Neural cell (in vitro differentiated cells): ENCODE results near the gene CDK8. TPM values are rescaled to one million over a fixed set of nuclear protein-coding genes. Genes with fewer than 3 reads are reported as not detected.
"Not testable (repeated sequence)": the region's sequence is repeated elsewhere in the genome, so short reads cannot be mapped to it uniquely, and the experiment has no call there.

Experiments
- H2AFZ ChIP-seq: fragments of 200-600, 300-800 bp; sonication (generic), shearing (Covaris generic); 2 replicates; pipeline ENCODE4 v1.6.0; 2014; ENCODE audit warnings: low read depth, mild to moderate bottlenecking, antibody characterized with exemption, low read length, moderate library complexity
- H3F3A ChIP-seq: fragments of 200-600 bp; shearing (Covaris generic); 2 replicates; pipeline ENCODE4 v1.6.1; 2016; ENCODE audit warnings: mild to moderate bottlenecking, moderate library complexity, mixed read lengths, antibody characterized with exemption, low read length; ENCODE audit not compliant: insufficient read depth, poor library complexity, severe bottlenecking
- H3K27ac ChIP-seq: fragments of 200-600, 300-800 bp; sonication (generic), shearing (Covaris generic); 2 replicates; pipeline ENCODE4 v1.5.1; 2014; ENCODE audit warnings: mild to moderate bottlenecking, low read length, moderate library complexity
- H3K27me3 ChIP-seq: fragments of 300-800, 200-600 bp; sonication (generic), shearing (Covaris generic); 2 replicates; pipeline ENCODE4 v1.6.0; 2014; ENCODE audit warnings: mild to moderate bottlenecking, low read depth, low read length, moderate library complexity; ENCODE audit not compliant: insufficient read depth
- H3K36me3 ChIP-seq: fragments of 300-800, 200-600 bp; sonication (generic), shearing (Covaris generic); 2 replicates; pipeline ENCODE4 v1.5.1; 2014; ENCODE audit warnings: mild to moderate bottlenecking, antibody characterized with exemption, low read length, moderate library complexity; ENCODE audit not compliant: insufficient read depth
- H3K4me2 ChIP-seq: fragments of 300-800, 200-600 bp; sonication (generic), shearing (Covaris generic); 2 replicates; pipeline ENCODE4 v1.6.0; 2014; ENCODE audit warnings: mild to moderate bottlenecking, low read length
- H3K4me3 ChIP-seq: fragments of 300-800, 200-600 bp; sonication (generic), shearing (Covaris generic); 2 replicates; pipeline ENCODE4 v1.5.1; 2014; ENCODE audit warnings: mild to moderate bottlenecking, low read length, moderate library complexity
- H3K79me2 ChIP-seq: fragments of 200-600 bp; shearing (Covaris generic); replicated peaks from 2 replicates; pipeline ENCODE4 v1.6.0; 2014; ENCODE audit warnings: mild to moderate bottlenecking, low read length, moderate library complexity; ENCODE audit not compliant: insufficient read depth
- H3K9ac ChIP-seq: fragments of 300-800, 200-600 bp; sonication (generic), shearing (Covaris generic); 2 replicates; pipeline ENCODE4 v1.6.1; 2016; ENCODE audit warnings: mild to moderate bottlenecking, low read length, mixed read lengths
- H3K9me2 ChIP-seq: fragments of 200-600 bp; shearing (Covaris generic); 2 replicates; pipeline ENCODE4 v1.6.1; 2016; ENCODE audit warnings: mild to moderate bottlenecking, low read length, mixed read lengths; ENCODE audit not compliant: insufficient read depth
- H3K9me3 ChIP-seq: fragments of 200-600, 300-800 bp; sonication (generic), shearing (Covaris generic); 2 replicates; pipeline ENCODE4 v1.6.1; 2016; ENCODE audit warnings: mild to moderate bottlenecking, mixed run types, low read length, moderate library complexity, mixed read lengths
- H4K20me1 ChIP-seq: fragments of 200-600 bp; shearing (Covaris generic); 2 replicates; pipeline ENCODE4 v1.6.1; 2016; ENCODE audit warnings: mild to moderate bottlenecking, mixed run types; ENCODE audit not compliant: insufficient read depth
- EP300 ChIP-seq: fragments of 450-650 bp; conservative IDR thresholded peaks from 2 replicates; pipeline ENCODE4 v1.6.1; 2014; ENCODE audit warnings: antibody characterized with exemption, mild to moderate bottlenecking, moderate library complexity; ENCODE audit not compliant: poor library complexity, severe bottlenecking
- EZH2 ChIP-seq: fragments of 200-600, 300-800 bp; shearing (Covaris generic), sonication (generic); IDR thresholded peaks from 2 replicates; pipeline ENCODE4 v1.6.1; 2014; ENCODE audit warnings: antibody characterized with exemption, low read length, borderline replicate concordance, mild to moderate bottlenecking; ENCODE audit not compliant: insufficient read depth, poor library complexity, severe bottlenecking
- MXI1 ChIP-seq: fragments of 450-650 bp; conservative IDR thresholded peaks from 2 replicates; pipeline ENCODE4 v1.6.1; 2014; ENCODE audit warnings: antibody characterized with exemption, mild to moderate bottlenecking; ENCODE audit not compliant: poor library complexity, severe bottlenecking
- RAD21 ChIP-seq: fragments of 450-650 bp; conservative IDR thresholded peaks from 2 replicates; pipeline ENCODE4 v1.6.1; 2014; ENCODE audit warnings: antibody characterized with exemption, mild to moderate bottlenecking, moderate library complexity
- REST ChIP-seq: IDR thresholded peaks from 2 replicates; pipeline ENCODE4 v1.6.1; 2012; ENCODE audit warnings: borderline replicate concordance
- SMC3 ChIP-seq: fragments of 450-650 bp; conservative IDR thresholded peaks from 2 replicates; pipeline ENCODE4 v1.6.1; 2014; ENCODE audit warnings: antibody characterized with exemption, mild to moderate bottlenecking, moderate library complexity; ENCODE audit not compliant: poor library complexity
- TAF1 ChIP-seq: IDR thresholded peaks from 2 replicates; pipeline ENCODE4 v1.6.1; 2012; ENCODE audit warnings: low read depth
- polyA plus RNA-seq: library from polyadenylated mRNA; depleted of rRNA; stranded (reverse); fragments of >200 nt; gene quantifications from 2 replicates; pipeline ENCODE4 v1.2.3, GENCODE V29; 2014

CDK8 gene
- polyA plus RNA-seq, 1 donor from 2014 or later, result 58.9 TPM

- no peak overlapping the region for H3K9ac ChIP-seq
- H3K9me2 ChIP-seq, result no peaks in the 10 kb centered on the region
- H3K27me3 ChIP-seq, result no peaks in the 10 kb centered on the region
- no peak overlapping the region for H3K4me2 ChIP-seq
- TF ChIP-seq EZH2, result no peak
- TF ChIP-seq EP300, result no peak
- no peaks in the 10 kb centered on the region for H4K20me1 ChIP-seq
- peaks cover 35% of the 10 kb centered on the region for H3K79me2 ChIP-seq
- no peaks in the 10 kb centered on the region for H3F3A ChIP-seq
- H3K4me3 ChIP-seq, result no peak overlapping the region
- H3K36me3 ChIP-seq, result no peaks in the 10 kb centered on the region
- H2AFZ ChIP-seq, result no peak overlapping the region
- H3K9me3 ChIP-seq, result no peaks in the 10 kb centered on the region
- H3K27ac ChIP-seq, result no peak overlapping the region
These were observed 54.9 kb downstream of the CDK8 start for GRCh38 chr13:26308836-26309235.

GRCh38 chr13:26310003-26310402 lies 56.1 kb downstream of the CDK8 start:
- Histone ChIP-seq H3K27me3 (no peaks in the 10 kb centered on the region), H4K20me1 (no peaks in the 10 kb centered on the region), H3K9me3 (no peaks in the 10 kb centered on the region), H3K79me2 (peaks cover 28% of the 10 kb centered on the region), H3K4me2 (no peak overlapping the region), H3K4me3 (no peak overlapping the region), H3K27ac (no peak overlapping the region), H3K36me3 (no peaks in the 10 kb centered on the region), H3K9ac (no peak overlapping the region), H2AFZ (no peak overlapping the region), H3K9me2 (no peaks in the 10 kb centered on the region), H3F3A (no peaks in the 10 kb centered on the region)
- TF ChIP-seq TAF1 (no peak), REST (no peak)

GRCh38 chr13:26310470-26310869 lies 56.5 kb downstream of the CDK8 start:
- no peak overlapping the region for H3K9ac ChIP-seq
- H3F3A ChIP-seq, result no peaks in the 10 kb centered on the region
- no peaks in the 10 kb centered on the region for H3K9me2 ChIP-seq
- H3K9me3 ChIP-seq, result no peaks in the 10 kb centered on the region
- no peak overlapping the region for H3K4me3 ChIP-seq
- H3K27me3 ChIP-seq, result no peaks in the 10 kb centered on the region
- no peak overlapping the region for H3K4me2 ChIP-seq
- H3K27ac ChIP-seq, result no peak overlapping the region
- no peaks in the 10 kb centered on the region for H4K20me1 ChIP-seq
- no peak overlapping the region for H2AFZ ChIP-seq
- no peaks in the 10 kb centered on the region for H3K36me3 ChIP-seq
- peaks cover 27% of the 10 kb centered on the region for H3K79me2 ChIP-seq
- no peak for TF ChIP-seq SMC3
- no peak for TF ChIP-seq RAD21
- no peak for TF ChIP-seq MXI1

GRCh38 chr13:26312019-26312418 lies 58.1 kb downstream of the CDK8 start:
- H3F3A ChIP-seq, H3K27ac ChIP-seq, H3K9me2 ChIP-seq, H3K4me2 ChIP-seq, H3K27me3 ChIP-seq, H4K20me1 ChIP-seq, H2AFZ ChIP-seq, H3K9me3 ChIP-seq, H3K4me3 ChIP-seq, H3K36me3 ChIP-seq, H3K9ac ChIP-seq: not testable (repeated sequence)
- peaks cover 27% of the 10 kb centered on the region for H3K79me2 ChIP-seq

GRCh38 chr13:26316095-26316494 lies 62.2 kb downstream of the CDK8 start:
- H3K27me3 ChIP-seq, H2AFZ ChIP-seq, H3K9me2 ChIP-seq, H3F3A ChIP-seq, H3K4me2 ChIP-seq, H3K27ac ChIP-seq, H3K9ac ChIP-seq, H4K20me1 ChIP-seq, H3K36me3 ChIP-seq, H3K9me3 ChIP-seq, H3K4me3 ChIP-seq, H3K79me2 ChIP-seq: not testable (repeated sequence)
